Brain microvascular endothelial cell (primary cell): ENCODE measurements around the gene CATSPERZ.

Experiments used
- DNase-seq: peaks from one replicate; pipeline ENCODE4 v3.0.0-alpha.2; 2020
- H3K27ac ChIP-seq: fragments of 250-450 bp; sonication (Bioruptor Pico); 2 replicates; pipeline ENCODE4 v1.5.1; 2020; ENCODE audit warnings: mild to moderate bottlenecking, moderate library complexity
- H3K27me3 ChIP-seq: fragments of 250-450 bp; sonication (Bioruptor Pico); replicated peaks from 2 replicates; pipeline ENCODE4 v1.5.1; 2020; ENCODE audit warnings: mild to moderate bottlenecking
- H3K36me3 ChIP-seq: fragments of 250-450 bp; sonication (Bioruptor Pico); replicated peaks from 2 replicates; pipeline ENCODE4 v1.5.1; 2020; ENCODE audit warnings: mild to moderate bottlenecking
- H3K4me3 ChIP-seq: 2 replicates; pipeline ENCODE4 v1.5.1; 2011; ENCODE audit warnings: low read depth, mild to moderate bottlenecking, control low read depth, low read length, moderate library complexity
- in situ Hi-C: cut with HindIII; loops from 2 replicates; pipeline ENCODE4 v1.10.0; 2017; ENCODE audit warnings: low sequenced_read_pairs, low pct_ligation_motif_present
- TF ChIP-seq, protein P1 (sequence below): IDR thresholded peaks from 2 replicates; pipeline ENCODE4 v1.5.1; 2011; ENCODE audit warnings: low read depth, mild to moderate bottlenecking, moderate library complexity, low read length, control low read depth, inconsistent platforms; ENCODE audit errors: missing control alignments

The CATSPERZ gene

DNA sequence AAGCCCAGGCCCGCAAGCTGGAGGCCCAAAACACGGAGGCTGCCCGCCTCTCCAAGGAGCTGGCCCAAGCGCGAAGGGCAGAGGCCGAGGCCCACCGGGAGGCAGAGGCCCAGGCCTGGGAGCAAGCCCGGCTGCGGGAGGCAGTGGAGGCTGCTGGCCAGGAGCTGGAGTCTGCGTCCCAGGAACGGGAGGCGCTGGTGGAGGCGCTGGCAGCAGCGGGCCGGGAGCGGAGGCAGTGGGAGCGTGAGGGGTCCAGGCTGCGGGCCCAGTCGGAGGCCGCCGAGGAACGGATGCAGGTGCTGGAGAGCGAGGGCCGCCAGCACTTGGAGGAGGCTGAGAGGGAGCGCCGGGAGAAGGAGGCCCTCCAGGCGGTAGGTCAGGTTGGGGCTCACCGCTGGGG, 44.6 kb downstream of the CATSPERZ start:
- Histone ChIP-seq H3K27ac (no peak overlapping the region), H3K27me3 (no peaks in the 10 kb centered on the region), H3K4me3 (no peak overlapping the region), H3K36me3 (no peaks in the 10 kb centered on the region)
- in situ Hi-C loops: no loop called here
- no peak for DNase-seq
- TF ChIP-seq, protein P1, sequence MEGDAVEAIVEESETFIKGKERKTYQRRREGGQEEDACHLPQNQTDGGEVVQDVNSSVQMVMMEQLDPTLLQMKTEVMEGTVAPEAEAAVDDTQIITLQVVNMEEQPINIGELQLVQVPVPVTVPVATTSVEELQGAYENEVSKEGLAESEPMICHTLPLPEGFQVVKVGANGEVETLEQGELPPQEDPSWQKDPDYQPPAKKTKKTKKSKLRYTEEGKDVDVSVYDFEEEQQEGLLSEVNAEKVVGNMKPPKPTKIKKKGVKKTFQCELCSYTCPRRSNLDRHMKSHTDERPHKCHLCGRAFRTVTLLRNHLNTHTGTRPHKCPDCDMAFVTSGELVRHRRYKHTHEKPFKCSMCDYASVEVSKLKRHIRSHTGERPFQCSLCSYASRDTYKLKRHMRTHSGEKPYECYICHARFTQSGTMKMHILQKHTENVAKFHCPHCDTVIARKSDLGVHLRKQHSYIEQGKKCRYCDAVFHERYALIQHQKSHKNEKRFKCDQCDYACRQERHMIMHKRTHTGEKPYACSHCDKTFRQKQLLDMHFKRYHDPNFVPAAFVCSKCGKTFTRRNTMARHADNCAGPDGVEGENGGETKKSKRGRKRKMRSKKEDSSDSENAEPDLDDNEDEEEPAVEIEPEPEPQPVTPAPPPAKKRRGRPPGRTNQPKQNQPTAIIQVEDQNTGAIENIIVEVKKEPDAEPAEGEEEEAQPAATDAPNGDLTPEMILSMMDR: no peak

DNA sequence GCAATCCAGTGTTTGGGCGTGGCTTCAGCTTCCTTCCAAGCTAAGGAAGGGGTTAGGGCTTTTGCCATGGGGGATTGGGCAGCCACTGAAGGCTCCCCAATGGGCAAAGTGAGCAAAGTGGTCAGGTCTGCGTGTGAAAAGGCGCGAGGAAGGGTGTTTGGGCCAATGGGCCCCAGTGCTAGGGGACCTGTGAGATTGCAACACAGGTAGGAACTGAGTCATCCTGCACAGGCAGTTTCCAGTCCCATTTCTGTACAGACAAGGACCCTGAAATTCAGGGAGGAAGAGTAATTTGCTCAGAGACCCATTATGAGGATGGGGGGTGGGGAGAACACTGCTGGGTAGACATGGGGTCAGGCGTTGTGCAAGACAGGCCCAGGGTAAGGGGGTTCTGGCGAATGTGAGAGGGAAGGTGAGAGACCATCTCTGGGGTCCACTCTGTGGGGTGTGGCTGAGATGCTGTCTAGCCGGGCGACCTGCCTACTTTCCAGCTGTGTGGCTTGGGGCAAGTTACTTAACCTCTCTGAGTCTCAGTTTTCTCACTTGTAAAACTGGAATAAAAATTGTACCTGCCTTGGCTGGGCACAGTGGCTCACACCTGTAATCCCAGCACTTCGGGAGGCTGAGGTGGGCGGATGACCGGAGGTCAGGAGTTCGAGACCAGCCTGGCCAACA, 47.2 kb downstream of the CATSPERZ start:
- no peak overlapping the region for H3K4me3 ChIP-seq
- no peaks in the 10 kb centered on the region for H3K36me3 ChIP-seq
- H3K27me3 ChIP-seq: no peaks in the 10 kb centered on the region
- no peak overlapping the region for H3K27ac ChIP-seq
- TF ChIP-seq, protein P1: no peak
- in situ Hi-C loops: no loop called here
- DNase-seq: no peak

DNA sequence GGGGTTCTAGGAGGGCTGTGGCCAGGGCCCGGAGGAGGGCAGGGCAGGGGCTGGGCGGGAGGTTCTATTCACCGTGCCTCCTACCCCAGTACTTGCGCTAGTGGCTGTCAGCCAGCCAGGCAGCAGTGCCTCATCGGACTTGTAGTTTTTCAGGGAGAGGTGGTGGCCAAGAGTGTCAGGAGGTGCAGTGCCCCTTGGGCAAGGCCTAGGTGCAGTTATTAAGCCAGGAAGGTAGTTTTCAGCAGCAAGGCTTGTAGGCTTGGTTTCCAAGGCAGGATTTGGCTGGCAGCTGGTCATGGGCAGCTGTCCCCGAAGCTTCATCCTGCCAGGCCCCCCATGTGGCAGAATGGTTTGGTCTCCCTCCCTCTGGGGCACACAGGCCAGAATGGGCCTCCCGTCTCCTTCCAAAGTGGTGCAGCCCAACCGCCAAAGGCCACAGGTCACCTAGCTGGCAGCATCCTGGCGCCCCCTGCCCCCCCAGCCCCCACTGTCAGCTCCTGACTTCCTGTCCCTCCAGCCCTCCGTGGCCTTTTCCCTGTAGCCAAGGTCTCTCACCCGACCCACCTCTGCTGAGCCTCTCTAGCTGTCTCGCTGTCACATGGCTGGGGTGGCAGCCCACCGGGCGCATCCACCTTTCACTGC, 48.3 kb downstream of the CATSPERZ start:
- H3K27ac ChIP-seq: no peak overlapping the region
- no peak for DNase-seq

DNA sequence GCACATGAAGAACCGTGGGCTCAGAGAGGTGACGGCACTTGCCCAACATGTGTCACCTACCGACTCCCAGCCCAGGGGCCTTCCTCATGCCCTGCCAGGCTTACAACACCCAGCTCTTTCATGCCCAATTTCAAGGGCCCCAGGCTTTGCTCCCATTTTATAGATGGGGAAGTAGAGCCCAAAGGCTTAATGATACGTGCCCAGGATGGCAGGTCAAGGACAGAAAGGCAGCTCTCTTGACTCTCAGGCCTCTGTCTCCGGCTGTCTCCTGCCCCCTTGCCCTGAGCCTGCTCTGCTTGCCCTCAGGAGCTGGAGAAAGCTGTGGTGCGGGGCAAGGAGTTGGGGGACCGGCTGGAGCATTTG, 48.8 kb downstream of the CATSPERZ start:
- in situ Hi-C loops: no loop called here
- Histone ChIP-seq H3K36me3 (no peaks in the 10 kb centered on the region), H3K4me3 (no peak overlapping the region)

More for the DNA sequence above, 48.3 kb downstream of the CATSPERZ start:
- TF ChIP-seq, protein P1: no peak
- no peak overlapping the region for H3K4me3 ChIP-seq
- in situ Hi-C loops: no loop called here
- H3K27me3 ChIP-seq: no peaks in the 10 kb centered on the region
- H3K36me3 ChIP-seq: no peaks in the 10 kb centered on the region

DNA sequence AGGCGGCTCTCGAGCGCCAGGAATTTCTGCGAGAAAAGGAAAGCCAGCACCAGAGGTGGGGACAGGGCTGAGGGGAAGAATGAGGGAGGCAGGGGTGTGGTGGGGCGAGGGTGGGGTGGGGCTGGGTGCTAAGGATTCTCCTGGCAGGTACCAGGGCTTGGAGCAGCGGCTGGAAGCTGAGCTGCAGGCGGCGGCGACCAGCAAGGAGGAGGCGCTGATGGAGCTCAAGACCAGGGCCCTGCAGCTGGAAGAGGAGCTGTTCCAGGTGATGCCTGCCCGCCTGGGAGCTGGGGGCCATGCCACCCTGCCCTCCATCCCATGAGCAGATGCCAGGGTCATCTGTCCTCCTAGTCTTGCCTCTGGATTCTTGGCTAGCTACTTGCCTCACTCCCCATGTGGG, 49.2 kb downstream of the CATSPERZ start:
- in situ Hi-C loops: no loop called here
- TF ChIP-seq, protein P1: no peak
- DNase-seq: no peak
- Histone ChIP-seq H3K27me3 (no peaks in the 10 kb centered on the region), H3K36me3 (no peaks in the 10 kb centered on the region), H3K27ac (no peak overlapping the region), H3K4me3 (no peak overlapping the region)

More for the DNA sequence above, 48.8 kb downstream of the CATSPERZ start:
- Histone ChIP-seq H3K27ac (no peak overlapping the region), H3K27me3 (no peaks in the 10 kb centered on the region)
- DNase-seq: no peak
- TF ChIP-seq, protein P1: no peak

DNA sequence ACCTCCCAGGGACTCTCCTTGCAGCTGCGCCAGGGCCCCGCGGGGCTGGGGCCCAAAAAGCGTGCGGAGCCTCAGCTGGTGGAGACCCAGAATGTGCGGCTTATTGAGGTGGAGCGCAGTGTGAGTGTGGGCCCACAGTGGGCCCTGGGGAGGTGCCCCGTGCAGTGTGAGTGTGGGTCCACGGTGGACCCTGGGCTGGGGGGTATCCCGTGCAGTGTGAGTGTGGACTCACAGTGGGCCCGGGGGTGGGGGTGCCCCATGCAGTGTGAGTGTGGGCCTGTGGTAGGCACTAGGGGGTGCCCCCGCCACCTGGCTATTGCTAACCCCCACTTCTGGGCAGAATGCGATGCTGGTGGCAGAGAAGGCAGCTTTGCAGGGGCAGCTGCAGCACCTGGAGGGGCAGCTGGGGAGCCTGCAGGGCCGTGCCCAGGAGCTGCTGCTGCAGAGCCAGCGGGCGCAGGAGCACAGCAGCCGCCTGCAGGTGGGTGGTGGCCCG, 51.0 kb downstream of the CATSPERZ start:
- Histone ChIP-seq H3K36me3 (no peaks in the 10 kb centered on the region), H3K27ac (no peak overlapping the region), H3K4me3 (no peak overlapping the region), H3K27me3 (no peaks in the 10 kb centered on the region)
- TF ChIP-seq, protein P1: no peak
- no peak for DNase-seq
- in situ Hi-C loops: no loop called here
